Right renal cortex interstitium (tissue), 3 donors: ENCODE measurements around the gene SV2A. TPM values are rescaled to one million over a fixed set of nuclear protein-coding genes. Genes with fewer than 3 reads are reported as not detected.

Experiments
- polyA plus RNA-seq, 3 donors: library from polyadenylated mRNA; unstranded; fragments of 120-200 nt; gene quantifications; one replicate each; pipeline ENCODE4 v1.2.1, GENCODE V29; 2013; ENCODE audit not compliant: insufficient read length in 3 of 3

SV2A gene
- polyA plus RNA-seq, 3 donors = 7.7 to 9.0 (median 8.4) TPM

Other genes with a start within 250 kb of the SV2A start
- gene FCGR1A, start 135.2 kb downstream of the SV2A start, polyA plus RNA-seq = 1 to 10 TPM; 1.6 to 2.7 (median 1.6) TPM
- 10 to 100 TPM; 17.5 to 21.6 (median 19.7) TPM for gene BOLA1, start 18.3 kb downstream of the SV2A start, polyA plus RNA-seq
- 10 to 100 TPM; 82.3 to 91.2 (median 86.2) TPM for gene SF3B4, start 10.0 kb upstream of the SV2A start, polyA plus RNA-seq
- gene MTMR11, start 19.0 kb upstream of the SV2A start, polyA plus RNA-seq = 10 to 100 TPM; 23.8 to 36.6 (median 26.5) TPM
- 10 to 100 TPM; 16.4 to 18.7 (median 18.6) TPM for gene OTUD7B, start 92.9 kb upstream of the SV2A start, polyA plus RNA-seq
- 10 to 100 TPM; 69.0 to 79.6 (median 76.1) TPM for gene VPS45, start 149.9 kb upstream of the SV2A start, polyA plus RNA-seq
- 10 to 100 TPM; 45.6 to 47.6 (median 47.4) TPM for gene PLEKHO1, start 232.1 kb upstream of the SV2A start, polyA plus RNA-seq